Lower leg skin (tissue), 4 donors: ENCODE data around the gene C1orf159. TPM values are rescaled to one million over a fixed set of nuclear protein-coding genes. Genes with fewer than 3 reads are reported as not detected.

Source experiments
- DNase-seq, 2 donors: peaks; one replicate each; pipeline ENCODE4 v3.0.0-alpha.2; 2019; ENCODE audit warnings: low spot score in 2 of 2
- H3K4me3 ChIP-seq: fragments of 200-600 bp; sonication (generic); 2 replicates; pipeline ENCODE4 v1.5.1; 2017; ENCODE audit warnings: mild to moderate bottlenecking, low read depth; ENCODE audit not compliant: poor library complexity, severe bottlenecking
- POLR2A ChIP-seq, 2 donors: fragments of 450-650 bp; IDR thresholded peaks; one replicate each; pipeline ENCODE4 v1.6.1; 2016 to 2017; ENCODE audit warnings: antibody characterized with exemption in 2 of 2, mild to moderate bottlenecking in 1 of 2, moderate library complexity in 1 of 2
- WGBS, 2 donors: methylation state at CpG; one replicate each; pipeline ENCODE4 v1.1.5; 2018; 5-methylcytosine and 5-hydroxymethylcytosine counted together
- intact Hi-C: fragments of 100-400 bp; cut with DNase I; formaldehyde crosslinking; loops from one replicate; pipeline ENCODE4 v1.15.0; 2023; ENCODE audit warnings: low total_unique reads
- total RNA-seq, 4 donors: library from RNA; depleted of rRNA; stranded (reverse); fragments of >200 nt; gene quantifications; one replicate each; pipeline ENCODE4 v1.1.0, GENCODE V29; 2016
- TF ChIP-seq, protein P1 (sequence below), 3 donors: fragments of 450-650 bp; IDR thresholded peaks; one replicate each; pipeline ENCODE4 v1.5.1; 2016; ENCODE audit warnings: antibody characterized with exemption in 3 of 3, mild to moderate bottlenecking in 3 of 3, moderate library complexity in 2 of 3

The C1orf159 gene
- total RNA-seq, 4 donors from 2014 or later, result 16.1 to 36.0 (median 21.5) TPM

DNA sequence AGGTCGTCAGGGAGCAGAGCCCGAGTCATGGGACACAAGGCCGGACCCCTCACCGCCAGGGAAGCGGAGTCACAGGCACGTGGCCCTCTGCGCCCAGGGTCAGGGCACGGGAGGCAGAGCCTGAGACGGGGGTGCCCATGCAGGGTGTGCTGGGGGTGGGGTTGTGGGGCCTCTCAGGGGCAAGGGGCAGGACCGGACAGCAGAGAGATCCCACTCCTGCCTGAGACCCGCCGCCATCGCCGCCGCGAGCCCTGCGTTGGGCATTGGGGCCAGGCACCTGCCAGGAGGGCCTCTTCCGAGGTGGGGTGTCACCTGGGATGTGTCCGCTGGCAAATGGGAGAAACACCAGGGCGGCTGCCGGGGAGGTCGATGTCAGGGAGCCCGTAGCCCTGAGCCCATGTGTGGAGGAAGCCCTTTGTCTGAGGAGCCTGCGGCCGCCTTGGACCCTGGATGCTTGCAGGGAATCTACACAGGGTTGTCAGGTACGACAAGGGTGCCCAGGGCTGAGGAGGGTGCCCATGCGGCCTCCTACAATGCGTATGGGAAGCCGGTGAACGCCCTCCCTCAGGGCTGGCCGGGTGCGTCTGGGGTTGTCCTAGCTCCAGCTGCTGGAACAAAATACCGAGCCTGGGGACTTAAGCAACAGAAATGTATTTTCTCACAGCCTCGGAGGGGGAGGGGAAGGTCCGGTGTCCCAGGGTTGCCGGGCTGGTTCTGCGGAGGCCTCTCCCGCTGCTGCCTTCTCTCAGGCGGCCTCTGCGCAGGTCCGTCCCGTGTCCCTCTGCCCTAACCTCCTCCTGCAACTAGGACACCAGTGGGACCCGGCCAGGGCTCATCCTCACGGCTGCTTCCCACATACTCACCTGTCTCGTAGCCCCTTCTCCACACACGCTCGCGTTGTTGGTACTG is 16.4 kb upstream of the C1orf159 start:
- DNase-seq, result no peak
- TF ChIP-seq, protein P1, sequence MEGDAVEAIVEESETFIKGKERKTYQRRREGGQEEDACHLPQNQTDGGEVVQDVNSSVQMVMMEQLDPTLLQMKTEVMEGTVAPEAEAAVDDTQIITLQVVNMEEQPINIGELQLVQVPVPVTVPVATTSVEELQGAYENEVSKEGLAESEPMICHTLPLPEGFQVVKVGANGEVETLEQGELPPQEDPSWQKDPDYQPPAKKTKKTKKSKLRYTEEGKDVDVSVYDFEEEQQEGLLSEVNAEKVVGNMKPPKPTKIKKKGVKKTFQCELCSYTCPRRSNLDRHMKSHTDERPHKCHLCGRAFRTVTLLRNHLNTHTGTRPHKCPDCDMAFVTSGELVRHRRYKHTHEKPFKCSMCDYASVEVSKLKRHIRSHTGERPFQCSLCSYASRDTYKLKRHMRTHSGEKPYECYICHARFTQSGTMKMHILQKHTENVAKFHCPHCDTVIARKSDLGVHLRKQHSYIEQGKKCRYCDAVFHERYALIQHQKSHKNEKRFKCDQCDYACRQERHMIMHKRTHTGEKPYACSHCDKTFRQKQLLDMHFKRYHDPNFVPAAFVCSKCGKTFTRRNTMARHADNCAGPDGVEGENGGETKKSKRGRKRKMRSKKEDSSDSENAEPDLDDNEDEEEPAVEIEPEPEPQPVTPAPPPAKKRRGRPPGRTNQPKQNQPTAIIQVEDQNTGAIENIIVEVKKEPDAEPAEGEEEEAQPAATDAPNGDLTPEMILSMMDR (IDR thresholded peaks at IDR 0.05), result no peak
- TF ChIP-seq POLR2A (IDR thresholded peaks at IDR 0.05), result no peak
- no peak overlapping the region for H3K4me3 ChIP-seq
- 77 to 82% methylated on average over 43 to 48 of the region's 48 CpGs for WGBS, 2 donors
- intact Hi-C loops, result no loop called here

DNA sequence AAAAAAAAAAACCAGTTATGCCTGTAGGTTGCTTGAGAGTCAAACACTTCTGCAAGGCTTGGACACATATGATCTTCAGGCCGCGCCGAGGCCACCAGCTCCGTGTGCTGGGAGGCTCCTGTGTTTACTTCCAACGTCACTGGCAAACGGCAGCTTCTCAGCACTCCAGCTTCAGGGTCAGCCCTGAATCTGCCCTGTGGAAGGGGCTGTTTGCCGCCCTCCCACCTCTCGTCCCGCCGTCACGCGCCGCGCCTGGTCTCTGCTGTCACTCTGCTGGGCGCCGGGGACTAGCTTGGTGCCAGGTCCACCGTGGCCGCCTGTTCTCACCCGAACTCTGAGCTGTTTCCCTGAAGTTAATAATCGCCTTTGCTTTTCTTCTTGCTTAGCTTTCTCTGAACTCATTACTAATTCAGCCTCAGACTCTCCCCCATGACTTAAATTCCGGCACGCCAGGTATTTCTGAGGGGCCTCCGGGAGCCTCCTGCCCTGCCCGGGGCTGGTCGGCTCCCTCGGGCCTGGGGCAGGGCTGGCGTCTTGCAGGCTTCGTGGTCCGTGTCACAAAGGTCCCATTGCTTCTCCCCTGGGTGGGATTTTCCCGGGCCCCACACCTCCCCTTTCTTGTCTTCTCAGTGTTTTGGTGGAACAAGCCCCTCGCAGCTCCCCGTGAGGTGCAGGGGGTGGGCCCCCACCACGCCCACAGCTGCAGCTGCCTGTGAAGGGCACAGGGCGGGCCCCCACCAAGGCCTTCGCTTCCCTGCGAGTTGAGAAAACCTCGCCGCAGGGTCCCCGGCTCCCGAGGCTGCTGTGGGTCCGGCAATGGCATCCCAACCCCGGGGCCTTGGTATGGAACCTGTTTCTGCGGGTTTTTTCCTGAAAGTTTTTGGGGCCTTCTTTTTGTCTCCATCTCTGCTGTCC is 14.6 kb upstream of the C1orf159 start:
- DNase-seq, result no peak
- no peak overlapping the region for H3K4me3 ChIP-seq
- intact Hi-C loops, result no loop called here
- 78 to 80% methylated on average over 42 to 43 of the region's 43 CpGs for WGBS, 2 donors
- TF ChIP-seq, protein P1 (IDR thresholded peaks at IDR 0.05), result no peak
- no peak for TF ChIP-seq POLR2A (IDR thresholded peaks at IDR 0.05)

DNA sequence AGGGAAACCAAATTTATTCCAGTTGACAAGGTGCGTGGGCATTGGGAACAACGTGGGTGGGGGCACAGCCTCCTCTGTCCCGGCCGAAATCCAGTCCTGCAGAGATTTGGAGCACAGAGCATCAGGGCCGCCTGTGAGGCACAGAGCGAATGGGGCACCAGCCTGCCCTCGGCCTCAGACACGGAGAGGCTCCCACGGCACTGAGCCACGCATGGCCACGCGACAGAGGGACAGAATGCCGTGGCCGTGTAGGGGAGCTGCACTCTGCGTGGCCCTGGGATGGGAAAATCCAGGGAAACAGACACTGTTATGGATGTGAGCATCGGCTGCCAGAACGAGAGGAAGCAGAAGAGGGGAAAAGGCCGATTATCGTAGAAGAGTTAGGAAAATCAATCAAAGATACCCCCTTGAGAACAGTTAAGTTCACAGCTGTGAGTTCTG is 13.5 kb upstream of the C1orf159 start:
- DNase-seq, result no peak
- intact Hi-C loops, result no loop called here
- 73 to 85% methylated on average over 19 of the region's 19 CpGs for WGBS, 2 donors
- H3K4me3 ChIP-seq, result no peak overlapping the region
- no peak for TF ChIP-seq POLR2A (IDR thresholded peaks at IDR 0.05)
- TF ChIP-seq, protein P1 (IDR thresholded peaks at IDR 0.05), result no peak

DNA sequence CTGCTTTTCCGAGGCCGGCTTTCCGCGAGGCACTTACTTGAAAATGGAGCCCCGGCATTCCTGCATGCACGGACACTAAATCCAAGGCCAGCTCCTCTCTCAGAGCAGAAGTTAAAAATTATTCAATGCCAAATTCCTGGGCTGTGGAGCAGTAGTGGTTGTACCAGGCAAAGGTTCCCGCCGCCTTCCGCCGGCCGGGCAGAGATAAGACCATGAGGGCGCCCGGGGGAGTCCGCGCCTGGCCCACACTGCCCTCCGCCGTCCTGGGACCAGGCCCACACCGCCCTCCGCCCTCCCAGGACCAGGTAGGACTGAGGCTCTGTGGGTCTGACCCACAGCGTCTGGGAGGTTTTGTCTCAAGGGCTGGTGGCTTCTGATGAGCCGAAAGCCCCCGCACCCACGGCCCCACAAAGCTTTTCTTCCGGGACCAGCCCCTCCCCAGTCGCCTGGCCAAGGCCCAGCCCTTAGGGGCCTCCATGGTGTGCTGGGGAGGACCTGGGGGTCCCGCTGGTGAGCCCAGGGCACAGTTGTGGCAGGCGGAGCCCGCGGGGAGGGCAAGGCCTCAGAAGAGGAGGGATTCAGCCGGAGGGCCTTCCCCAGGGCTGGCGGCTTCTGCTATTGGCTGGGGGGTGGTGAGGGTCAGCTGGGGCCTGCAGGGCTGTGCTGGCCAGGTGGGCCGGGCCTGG is 12.7 kb upstream of the C1orf159 start:
- TF ChIP-seq, protein P1 (IDR thresholded peaks at IDR 0.05), result no peak
- no peak for TF ChIP-seq POLR2A (IDR thresholded peaks at IDR 0.05)
- intact Hi-C loops, result no loop called here
- no peak overlapping the region for H3K4me3 ChIP-seq
- 86 to 90% methylated on average over 26 to 30 of the region's 32 CpGs for WGBS, 2 donors
- no peak for DNase-seq
